ENCODE results near the gene EXOC6B.
A peak's percentile ranks its signal among the peaks of the same experiment; 100 is the strongest.

Gene EXOC6B

GRCh38 chr2:72828840-72829507 is 3.1 kb upstream of the EXOC6B start:
- no peak for DNase-seq

GRCh38 chr2:72827966-72828646 is 2.3 kb upstream of the EXOC6B start:
- DNase-seq = no peak

GRCh38 chr2:72827487-72827886 is 1.7 kb upstream of the EXOC6B start:
- DNase-seq = no peak

- DNase-seq = no peak
Measured at GRCh38 chr2:72826156-72826477, 284 bp upstream of the EXOC6B start.

- peak in 1 of 2 donors; percentile 22 for DNase-seq
Measured at GRCh38 chr2:72824224-72824842, 1.5 kb downstream of the EXOC6B start.

GRCh38 chr2:72822794-72823193 is 3.0 kb downstream of the EXOC6B start:
- DNase-seq = no peak

GRCh38 chr2:72821983-72822382 is 3.9 kb downstream of the EXOC6B start:
- no peak for DNase-seq

- no peak for DNase-seq
Measured at GRCh38 chr2:72821118-72821517, 4.7 kb downstream of the EXOC6B start.

GRCh38 chr2:72819501-72819900 is 6.3 kb downstream of the EXOC6B start:
- no peak for DNase-seq

- no peak for DNase-seq
Measured at GRCh38 chr2:72815655-72816278, 10.1 kb downstream of the EXOC6B start.

GRCh38 chr2:72813841-72814240 is 12.0 kb downstream of the EXOC6B start:
- no peak for DNase-seq

- DNase-seq = no peak
Measured at GRCh38 chr2:72810165-72810564, 15.7 kb downstream of the EXOC6B start.

- DNase-seq = no peak
Measured at GRCh38 chr2:72809095-72809494, 16.7 kb downstream of the EXOC6B start.

- no peak for DNase-seq
Measured at GRCh38 chr2:72806280-72806945, 19.4 kb downstream of the EXOC6B start.

- DNase-seq = no peak
Measured at GRCh38 chr2:72803626-72804320, 22.1 kb downstream of the EXOC6B start.

GRCh38 chr2:72803151-72803550 is 22.7 kb downstream of the EXOC6B start:
- no peak for DNase-seq

- no peak for DNase-seq
Measured at GRCh38 chr2:72800492-72800891, 25.3 kb downstream of the EXOC6B start.

- DNase-seq = no peak
Measured at GRCh38 chr2:72797740-72798139, 28.1 kb downstream of the EXOC6B start.

- DNase-seq = no peak
Measured at GRCh38 chr2:72796766-72797165, 29.1 kb downstream of the EXOC6B start.

GRCh38 chr2:72794572-72794971 is 31.3 kb downstream of the EXOC6B start:
- no peak for DNase-seq

GRCh38 chr2:72793798-72794440 is 31.9 kb downstream of the EXOC6B start:
- no peak for DNase-seq

- no peak for DNase-seq
Measured at GRCh38 chr2:72789241-72789640, 36.6 kb downstream of the EXOC6B start.

Measured in stimulated activated CD4-positive, alpha-beta T cell treated with anti-CD3 and anti-CD28 coated beads, Interleukin-2, amount 100 ng/mL, for 24 hours (primary cell).